IMR-90 (cell line): Measurements from ENCODE around the gene BCKDK. TPM values are rescaled to one million over a fixed set of nuclear protein-coding genes. Genes with fewer than 3 reads are reported as not detected.

Experiments
- ATAC-seq: fragments of 200-7000 bp; cut with Tn5 transposase; 2 replicates; pipeline ENCODE4 v1.9.1; 2020; ENCODE audit warnings: low read depth, mild to moderate bottlenecking, moderate library complexity
- BruUV-seq: library from RNA; stranded (reverse); fragments of 400-500 nt; replicated peaks from 2 replicates; lab custom pipeline; 2021; lab: Mats Ljungman, UMichigan
- CTCF ChIA-PET: fragments of 300-600 bp; formaldehyde crosslinking; extraction: SDS; loops from one replicate; lab custom pipeline; 2021; ENCODE audit warnings: antibody characterized with exemption; lab: Yijun Ruan, JAX
- POLR2A ChIA-PET: fragments of 300-600 bp; sonication (Branson Sonifier 250); formaldehyde crosslinking; loops from one replicate; lab custom pipeline; 2022; ENCODE audit warnings: antibody characterized with exemption; ENCODE audit not compliant: unreplicated experiment; lab: Charles Lee
- DNase-seq: peaks from one replicate; pipeline ENCODE4 v3.0.0; 2013
- H2AFZ ChIP-seq: replicated peaks from 2 replicates; pipeline ENCODE3; 2013; ENCODE audit warnings: low read length, mild to moderate bottlenecking; ENCODE audit not compliant: poor library complexity
- H2AK5ac ChIP-seq: 2 replicates; pipeline ENCODE4 v1.6.1; 2013; ENCODE audit warnings: low read depth, low read length, inconsistent platforms
- H2AK9ac ChIP-seq: replicated peaks from 2 replicates; pipeline ENCODE3; 2013; ENCODE audit warnings: mild to moderate bottlenecking, low read depth, low read length, moderate library complexity; ENCODE audit not compliant: poor library complexity
- H2BK120ac ChIP-seq: 2 replicates; pipeline ENCODE4 v1.6.1; 2013; ENCODE audit warnings: low read depth, low read length, inconsistent platforms
- H2BK15ac ChIP-seq: 3 replicates; pipeline ENCODE4 v1.6.1; 2013; ENCODE audit warnings: low read depth, low read length, inconsistent platforms
- H2BK20ac ChIP-seq: 2 replicates; pipeline ENCODE4 v1.6.1; 2013; ENCODE audit warnings: low read depth, mild to moderate bottlenecking, inconsistent platforms, low read length, moderate library complexity
- H2BK5ac ChIP-seq: 2 replicates; pipeline ENCODE4 v1.6.1; 2013; ENCODE audit warnings: mild to moderate bottlenecking, low read depth, low read length, inconsistent platforms; ENCODE audit not compliant: poor library complexity, severe bottlenecking
- H3K14ac ChIP-seq: replicated peaks from 2 replicates; pipeline ENCODE4 v1.6.1; 2013; ENCODE audit warnings: low read depth, low read length, inconsistent platforms
- H3K18ac ChIP-seq: 2 replicates; pipeline ENCODE4 v1.6.1; 2013; ENCODE audit warnings: low read depth, low read length, control low read depth
- H3K23ac ChIP-seq: 2 replicates; pipeline ENCODE4 v1.6.1; 2013; ENCODE audit warnings: low read depth, low read length, inconsistent platforms
- H3K27ac ChIP-seq: 2 replicates; pipeline ENCODE4 v1.5.1; 2013; ENCODE audit warnings: mild to moderate bottlenecking, control low read depth, low read length; ENCODE audit not compliant: insufficient read depth
- H3K27me3 ChIP-seq: 2 replicates; pipeline ENCODE4 v1.6.1; 2013; ENCODE audit warnings: low read length; ENCODE audit not compliant: control insufficient read depth, insufficient read depth
- H3K36me3 ChIP-seq: 2 replicates; pipeline ENCODE4 v1.6.1; 2013; ENCODE audit warnings: low read length, mixed read lengths; ENCODE audit not compliant: control insufficient read depth, insufficient read depth
- H3K4ac ChIP-seq: 2 replicates; pipeline ENCODE4 v1.6.1; 2013; ENCODE audit warnings: low read depth, low read length, inconsistent platforms
- H3K4me1 ChIP-seq: 2 replicates; pipeline ENCODE4 v1.6.1; 2013; ENCODE audit warnings: low read length, mixed read lengths; ENCODE audit not compliant: control insufficient read depth, insufficient read depth
- H3K4me2 ChIP-seq: 2 replicates; pipeline ENCODE4 v1.6.1; 2013; ENCODE audit warnings: low read depth, mild to moderate bottlenecking, control low read depth, low read length, moderate library complexity
- H3K4me3 ChIP-seq: 2 replicates; pipeline ENCODE4 v1.5.1; 2013; ENCODE audit warnings: low read depth, mild to moderate bottlenecking, control low read depth, low read length, moderate library complexity; ENCODE audit not compliant: insufficient read depth
- H3K56ac ChIP-seq: 2 replicates; pipeline ENCODE4 v1.6.1; 2013; ENCODE audit warnings: low read length, inconsistent platforms; ENCODE audit not compliant: insufficient read depth; ENCODE audit errors: extremely low read depth
- H3K79me1 ChIP-seq, 2 experiments: 2 replicates each; pipeline ENCODE4 v1.6.1; 2013; ENCODE audit warnings: low read length in 2 of 2, inconsistent platforms in 1 of 2, low read depth in 1 of 2
- H3K9ac ChIP-seq: 2 replicates; pipeline ENCODE4 v1.6.1; 2013; ENCODE audit warnings: low read depth, low read length, control low read depth
- H3K9me1 ChIP-seq: 2 replicates; pipeline ENCODE4 v1.6.1; 2013; ENCODE audit warnings: low read length, inconsistent platforms; ENCODE audit not compliant: insufficient read depth
- H3K9me3 ChIP-seq: 2 replicates; pipeline ENCODE4 v1.6.1; 2013; ENCODE audit warnings: low read length; ENCODE audit not compliant: control insufficient read depth, insufficient read depth
- H4K20me1 ChIP-seq: 2 replicates; pipeline ENCODE4 v1.6.1; 2013; ENCODE audit warnings: low read length, inconsistent platforms; ENCODE audit not compliant: insufficient read depth
- H4K5ac ChIP-seq: 2 replicates; pipeline ENCODE4 v1.6.1; 2013; ENCODE audit warnings: mild to moderate bottlenecking, low read depth, low read length, control low read depth
- H4K8ac ChIP-seq, 2 experiments: 2 replicates each; pipeline ENCODE4 v1.6.1; 2013; ENCODE audit warnings: low read depth in 2 of 2, low read length in 2 of 2, control low read depth in 1 of 2, inconsistent platforms in 1 of 2
- H4K91ac ChIP-seq: 2 replicates; pipeline ENCODE4 v1.6.1; 2013; ENCODE audit warnings: low read depth, low read length, inconsistent platforms; ENCODE audit not compliant: insufficient read depth
- BHLHE40 ChIP-seq: fragments of 150-350 bp; IDR thresholded peaks from 2 replicates; pipeline ENCODE4 v1.6.1; 2016; ENCODE audit warnings: mild to moderate bottlenecking, low read depth, low read length
- CEBPB ChIP-seq: IDR thresholded peaks from 2 replicates; pipeline ENCODE4 v1.6.1; 2012; ENCODE audit warnings: low read depth, low read length, improper control_type of control experiment
- CHD1 ChIP-seq: IDR thresholded peaks from 2 replicates; pipeline ENCODE4 v1.6.1; 2012; ENCODE audit warnings: low read depth, low read length, improper control_type of control experiment
- FOS ChIP-seq: fragments of 150-350 bp; IDR thresholded peaks from 2 replicates; pipeline ENCODE4 v1.6.1; 2016; ENCODE audit warnings: low read depth, low read length
- MAFK ChIP-seq: IDR thresholded peaks from 2 replicates; pipeline ENCODE4 v1.6.1; 2012; ENCODE audit warnings: low read depth, low read length, improper control_type of control experiment
- MAZ ChIP-seq: IDR thresholded peaks from 2 replicates; pipeline ENCODE4 v1.6.1; 2012; ENCODE audit warnings: low read depth, mild to moderate bottlenecking, low read length, improper control_type of control experiment, moderate library complexity, borderline replicate concordance
- MXI1 ChIP-seq: IDR thresholded peaks from 2 replicates; pipeline ENCODE4 v1.6.1; 2012; ENCODE audit warnings: low read depth, mild to moderate bottlenecking, low read length, moderate library complexity, borderline replicate concordance
- NFE2L2 ChIP-seq: fragments of 150-350 bp; IDR thresholded peaks from 2 replicates; pipeline ENCODE4 v1.6.1; 2016; ENCODE audit warnings: low read depth, mild to moderate bottlenecking, low read length
- POLR2A ChIP-seq: IDR thresholded peaks from 2 replicates; pipeline ENCODE4 v1.6.1; 2012; ENCODE audit warnings: mild to moderate bottlenecking, low read depth, low read length
- RAD21 ChIP-seq: IDR thresholded peaks from 2 replicates; pipeline ENCODE4 v1.6.1; 2012; ENCODE audit warnings: low read length, improper control_type of control experiment
- RCOR1 ChIP-seq: IDR thresholded peaks from 2 replicates; pipeline ENCODE4 v1.6.1; 2012; ENCODE audit warnings: mild to moderate bottlenecking, low read length, improper control_type of control experiment; ENCODE audit not compliant: insufficient replicate concordance
- RFX5 ChIP-seq: IDR thresholded peaks from 2 replicates; pipeline ENCODE4 v1.8.0; 2012; ENCODE audit warnings: low read depth, mild to moderate bottlenecking, low read length, moderate library complexity
- SMC3 ChIP-seq: fragments of 150-350 bp; IDR thresholded peaks from 2 replicates; pipeline ENCODE4 v1.6.1; 2016; ENCODE audit warnings: low read depth, mild to moderate bottlenecking, antibody characterized with exemption, low read length, moderate library complexity
- WGBS, 2 experiments: methylation state at CpG; one replicate each; pipeline versions ENCODE4 v1.1.5 to v1.1.7; 2013; ENCODE audit warnings: missing lambda C conversion rate in 2 of 2; ENCODE audit not compliant: insufficient read length in 1 of 2; ENCODE audit errors: extremely low coverage in 2 of 2; 5-methylcytosine and 5-hydroxymethylcytosine counted together
- dilution Hi-C: fragments of 300-500 bp; cut with HindIII; formaldehyde crosslinking; loops from one replicate; pipeline ENCODE4 v1.14.3; 2018; ENCODE audit warnings: low sequenced_read_pairs; ENCODE audit not compliant: unreplicated experiment
- in situ Hi-C: fragments of 300-500 bp; cut with MboI; formaldehyde crosslinking; loops from 3 replicates; pipeline ENCODE4 v1.14.3; 2019; ENCODE audit warnings: low sequenced_read_pairs, inconsistent platforms, mixed read lengths
- intact Hi-C: fragments of 100-400 bp; cut with micrococcal nuclease; formaldehyde crosslinking; loops from 2 replicates; pipeline ENCODE4 v1.10.0; 2022
- polyA plus RNA-seq, 3 experiments: library from polyadenylated mRNA; depleted of rRNA; stranded (reverse); fragments of >200 nt; gene quantifications; 2 replicates each; pipeline ENCODE4 v1.2.3, GENCODE V29; 2012; ENCODE audit warnings: low replicate concordance in 1 of 3
- total RNA-seq: library from RNA; depleted of rRNA; stranded (reverse); fragments of >200 nt; gene quantifications from 2 replicates; pipeline ENCODE4 v1.2.3, GENCODE V29; 2012
- TF ChIP-seq, protein P1 (sequence below): fragments of 150-350 bp; IDR thresholded peaks from 2 replicates; pipeline ENCODE4 v1.6.1; 2016; ENCODE audit warnings: low read depth, mild to moderate bottlenecking, low read length, moderate library complexity, borderline replicate concordance
- TF ChIP-seq, protein P2 (sequence below): fragments of 150-350 bp; IDR thresholded peaks from 2 replicates; pipeline ENCODE4 v1.6.1; 2017; ENCODE audit warnings: mild to moderate bottlenecking, antibody characterized with exemption, low read length, low read depth
- TF ChIP-seq, protein P3 (sequence below): conservative IDR thresholded peaks from 2 replicates; pipeline ENCODE4 v1.5.1; 2012; ENCODE audit warnings: mild to moderate bottlenecking, low read depth, low read length, improper control_type of control experiment

The BCKDK gene
- total and polyA plus RNA-seq, 2 of the 4 experiments (the other 2 are of a cell fraction) = 26.0 to 79.3 TPM

DNA sequence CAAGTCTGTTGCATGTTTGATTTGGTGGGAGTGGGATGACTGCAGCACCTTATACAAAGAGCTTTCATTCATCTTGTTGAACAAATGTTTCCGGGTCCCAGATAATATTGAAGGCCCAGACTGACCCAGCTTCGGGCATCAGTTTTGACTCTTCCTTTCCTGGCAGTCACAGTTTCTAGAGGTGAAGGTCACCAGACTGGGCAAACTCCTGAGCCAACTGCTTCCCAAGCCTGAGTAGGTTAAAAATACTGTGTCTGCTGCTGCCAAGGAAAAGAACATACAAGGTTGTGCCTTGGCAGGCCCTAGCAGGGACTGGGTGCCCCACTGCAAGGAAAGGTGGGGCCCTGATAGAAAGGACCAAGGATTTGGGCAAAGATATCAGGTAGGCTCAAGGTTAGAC, 4.5 kb downstream of the BCKDK start:
- H2AFZ ChIP-seq = no peak overlapping the region
- H3K27ac ChIP-seq = no peak overlapping the region
- no peak overlapping the region for H3K9ac ChIP-seq
- H2BK20ac ChIP-seq = no peak overlapping the region
- H3K4ac ChIP-seq = no peak overlapping the region
- H4K8ac ChIP-seq = no peak overlapping the region
- H2BK15ac ChIP-seq = no peak overlapping the region
- H3K9me1 ChIP-seq = peaks cover 11% of the 10 kb centered on the region; the same call in 1 of the 2 replicates
- no peaks in the 10 kb centered on the region for H3K9me3 ChIP-seq
- BruUV-seq = no TSS peak
- no peak overlapping the region for H3K18ac ChIP-seq
- H3K4me1 ChIP-seq = peaks cover 2% of the 10 kb centered on the region; the same call in 1 of the 2 replicates
- no peak overlapping the region for H4K91ac ChIP-seq
- H3K56ac ChIP-seq = no peak overlapping the region
- H3K14ac ChIP-seq = no peak overlapping the region
- dilution Hi-C loops (no loop called here), in situ Hi-C loops (no loop called here), intact Hi-C loops (no loop called here)
- no peaks in the 10 kb centered on the region for H3K27me3 ChIP-seq
- ChIA-PET CTCF (no interaction called here), POLR2A (no interaction called here)
- ATAC-seq = no peak
- H3K4me3 ChIP-seq = no peak overlapping the region
- H2BK120ac ChIP-seq = no peak overlapping the region
- H3K4me2 ChIP-seq = no peak overlapping the region
- no peaks in the 10 kb centered on the region; the same call in 1 of the 2 replicates for H4K20me1 ChIP-seq
- no peak overlapping the region for H3K23ac ChIP-seq
- H3K79me1 ChIP-seq = peaks cover 22 to 52% of the 10 kb centered on the region in 2 experiments
- DNase-seq = no peak
- WGBS, 2 experiments = 100% methylated on average over 2 of the region's 2 CpGs; no CpG with 5 or more reads in 1 of the 2 experiments
- no peak overlapping the region for H2AK9ac ChIP-seq
- peaks cover 40% of the 10 kb centered on the region for H3K36me3 ChIP-seq
- no peak overlapping the region for H2BK5ac ChIP-seq
- TF ChIP-seq BHLHE40 (no peak), FOS (no peak), MXI1 (no peak), RAD21 (no peak), MAFK (no peak), RFX5 (no peak), CEBPB (no peak), POLR2A (no peak), MAZ (no peak), NFE2L2 (no peak), RCOR1 (no peak), CHD1 (no peak), SMC3 (no peak)
- TF ChIP-seq, protein P1, sequence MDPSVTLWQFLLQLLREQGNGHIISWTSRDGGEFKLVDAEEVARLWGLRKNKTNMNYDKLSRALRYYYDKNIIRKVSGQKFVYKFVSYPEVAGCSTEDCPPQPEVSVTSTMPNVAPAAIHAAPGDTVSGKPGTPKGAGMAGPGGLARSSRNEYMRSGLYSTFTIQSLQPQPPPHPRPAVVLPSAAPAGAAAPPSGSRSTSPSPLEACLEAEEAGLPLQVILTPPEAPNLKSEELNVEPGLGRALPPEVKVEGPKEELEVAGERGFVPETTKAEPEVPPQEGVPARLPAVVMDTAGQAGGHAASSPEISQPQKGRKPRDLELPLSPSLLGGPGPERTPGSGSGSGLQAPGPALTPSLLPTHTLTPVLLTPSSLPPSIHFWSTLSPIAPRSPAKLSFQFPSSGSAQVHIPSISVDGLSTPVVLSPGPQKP = no peak
- TF ChIP-seq, protein P2, sequence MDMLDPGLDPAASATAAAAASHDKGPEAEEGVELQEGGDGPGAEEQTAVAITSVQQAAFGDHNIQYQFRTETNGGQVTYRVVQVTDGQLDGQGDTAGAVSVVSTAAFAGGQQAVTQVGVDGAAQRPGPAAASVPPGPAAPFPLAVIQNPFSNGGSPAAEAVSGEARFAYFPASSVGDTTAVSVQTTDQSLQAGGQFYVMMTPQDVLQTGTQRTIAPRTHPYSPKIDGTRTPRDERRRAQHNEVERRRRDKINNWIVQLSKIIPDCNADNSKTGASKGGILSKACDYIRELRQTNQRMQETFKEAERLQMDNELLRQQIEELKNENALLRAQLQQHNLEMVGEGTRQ = no peak
- TF ChIP-seq, protein P3, sequence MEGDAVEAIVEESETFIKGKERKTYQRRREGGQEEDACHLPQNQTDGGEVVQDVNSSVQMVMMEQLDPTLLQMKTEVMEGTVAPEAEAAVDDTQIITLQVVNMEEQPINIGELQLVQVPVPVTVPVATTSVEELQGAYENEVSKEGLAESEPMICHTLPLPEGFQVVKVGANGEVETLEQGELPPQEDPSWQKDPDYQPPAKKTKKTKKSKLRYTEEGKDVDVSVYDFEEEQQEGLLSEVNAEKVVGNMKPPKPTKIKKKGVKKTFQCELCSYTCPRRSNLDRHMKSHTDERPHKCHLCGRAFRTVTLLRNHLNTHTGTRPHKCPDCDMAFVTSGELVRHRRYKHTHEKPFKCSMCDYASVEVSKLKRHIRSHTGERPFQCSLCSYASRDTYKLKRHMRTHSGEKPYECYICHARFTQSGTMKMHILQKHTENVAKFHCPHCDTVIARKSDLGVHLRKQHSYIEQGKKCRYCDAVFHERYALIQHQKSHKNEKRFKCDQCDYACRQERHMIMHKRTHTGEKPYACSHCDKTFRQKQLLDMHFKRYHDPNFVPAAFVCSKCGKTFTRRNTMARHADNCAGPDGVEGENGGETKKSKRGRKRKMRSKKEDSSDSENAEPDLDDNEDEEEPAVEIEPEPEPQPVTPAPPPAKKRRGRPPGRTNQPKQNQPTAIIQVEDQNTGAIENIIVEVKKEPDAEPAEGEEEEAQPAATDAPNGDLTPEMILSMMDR = no peak
- no peak overlapping the region for H4K5ac ChIP-seq
- no peak overlapping the region for H2AK5ac ChIP-seq
